ENCODE measurements around the gene TNXB. TPM values are rescaled to one million over a fixed set of nuclear protein-coding genes. Genes with fewer than 3 reads are reported as not detected.
A peak's percentile ranks its signal among the peaks of the same experiment; 100 is the strongest.

The TNXB gene
- total and polyA plus RNA-seq, 2 of the 4 experiments (the other 2 are of a cell fraction): 0.05 TPM; not detected in 1

- no peak overlapping the region for H4K91ac ChIP-seq (ENCODE audit: insufficient read depth, low read depth, low read length)
- no peak overlapping the region for H4K8ac ChIP-seq (ENCODE audit: low read depth in 2 of 2, low read length in 2 of 2)
- no peak overlapping the region for H3K27ac ChIP-seq (ENCODE audit: insufficient read depth, low read length)
- no peak overlapping the region for H2BK5ac ChIP-seq (ENCODE audit: low read depth, low read length, poor library complexity, severe bottlenecking)
- ChIA-PET CTCF (no interaction called here), POLR2A (ENCODE audit: unreplicated experiment) (no interaction called here)
- H2BK20ac ChIP-seq (ENCODE audit: low read depth, low read length): no peak overlapping the region
- no peak overlapping the region; the same call in 2 of the 3 replicates for H2BK15ac ChIP-seq (ENCODE audit: low read depth, low read length)
- peak; percentile 11 for ATAC-seq (ENCODE audit: low read depth)
- H3K9me3 ChIP-seq (ENCODE audit: control insufficient read depth, insufficient read depth, low read length): no peaks in the 10 kb centered on the region
- H3K4me2 ChIP-seq (ENCODE audit: low read depth, low read length): no peak overlapping the region
- dilution Hi-C loops (cut with HindIII; ENCODE audit: low sequenced_read_pairs, unreplicated experiment) (no loop called here), intact Hi-C loops (cut with micrococcal nuclease) (loop anchor here (10.0 kb wide), 1 partner anchor 108 kb away; the partner anchor contains the start of genes PPT2 and PRRT1), in situ Hi-C loops (cut with MboI; ENCODE audit: low sequenced_read_pairs) (no loop called here)
- TF ChIP-seq MAFK (IDR thresholded peaks at IDR 0.05; ENCODE audit: low read depth, low read length): no peak
- no peak for TF ChIP-seq SMC3 (IDR thresholded peaks at IDR 0.05; ENCODE audit: low read depth, low read length)
- TF ChIP-seq CTCF (conservative IDR thresholded peaks at IDR 0.05; ENCODE audit: low read depth, low read length): 0 out of 2 replicates have a peak, but pooled peaks have one; percentile 8
- TF ChIP-seq CHD1 (IDR thresholded peaks at IDR 0.05; ENCODE audit: low read depth, low read length): no peak
- no peak for TF ChIP-seq RFX5 (IDR thresholded peaks at IDR 0.05; ENCODE audit: low read depth, low read length)
- TF ChIP-seq POLR2A (IDR thresholded peaks at IDR 0.05; ENCODE audit: low read depth, low read length): no peak
- no peak for TF ChIP-seq MAZ (IDR thresholded peaks at IDR 0.05; ENCODE audit: borderline replicate concordance, low read depth, low read length)
- H4K20me1 ChIP-seq (ENCODE audit: insufficient read depth, low read length): no peaks in the 10 kb centered on the region
- H3K56ac ChIP-seq (ENCODE audit: extremely low read depth, insufficient read depth, low read length): no peak overlapping the region
- no peak for DNase-seq
- H3K27me3 ChIP-seq (ENCODE audit: control insufficient read depth, insufficient read depth, low read length): peaks cover 11% of the 10 kb centered on the region
- no TSS peak for BruUV-seq (replicated peaks)
- no peak overlapping the region for H3K4ac ChIP-seq (ENCODE audit: low read depth, low read length)
- no peak overlapping the region for H2AK5ac ChIP-seq (ENCODE audit: low read depth, low read length)
- no peak overlapping the region for H2BK120ac ChIP-seq (ENCODE audit: low read depth, low read length)
- H3K14ac ChIP-seq (replicated peaks; ENCODE audit: low read depth, low read length): no peak overlapping the region
- H3K23ac ChIP-seq (ENCODE audit: low read depth, low read length): no peak overlapping the region
- H3K9ac ChIP-seq (ENCODE audit: low read depth, low read length): no peak overlapping the region
- peaks cover 16% of the 10 kb centered on the region; the same call in 1 of the 2 replicates for H3K4me1 ChIP-seq (ENCODE audit: control insufficient read depth, insufficient read depth, low read length)
- H3K18ac ChIP-seq (ENCODE audit: low read depth, low read length): no peak overlapping the region
- H4K5ac ChIP-seq (ENCODE audit: low read depth, low read length): no peak overlapping the region
- no peaks in the 10 kb centered on the region for H3K36me3 ChIP-seq (ENCODE audit: control insufficient read depth, insufficient read depth, low read length)
- WGBS, 2 experiments (ENCODE audit: extremely low coverage in 2 of 2, insufficient read length in 1 of 2): no CpG with 5 or more reads among the region's 14 CpGs
- H3K9me1 ChIP-seq (ENCODE audit: insufficient read depth, low read length): peaks cover 7% of the 10 kb centered on the region; the same call in 1 of the 2 replicates
- no peaks in the 10 kb centered on the region for H3K79me1 ChIP-seq (ENCODE audit: low read depth in 1 of 2, low read length in 2 of 2)
- H2AFZ ChIP-seq (replicated peaks; ENCODE audit: low read length, poor library complexity): peak overlapping the region; percentile 59
- peak overlapping the region; percentile 69 for H2AK9ac ChIP-seq (replicated peaks; ENCODE audit: low read depth, low read length, poor library complexity)
- H3K4me3 ChIP-seq (ENCODE audit: insufficient read depth, low read depth, low read length): no peak overlapping the region
Observed at GRCh38 chr6:32046450-32047083, 62.6 kb downstream of the TNXB start.
